ENCODE measurements around the gene PTPA.

DNA sequence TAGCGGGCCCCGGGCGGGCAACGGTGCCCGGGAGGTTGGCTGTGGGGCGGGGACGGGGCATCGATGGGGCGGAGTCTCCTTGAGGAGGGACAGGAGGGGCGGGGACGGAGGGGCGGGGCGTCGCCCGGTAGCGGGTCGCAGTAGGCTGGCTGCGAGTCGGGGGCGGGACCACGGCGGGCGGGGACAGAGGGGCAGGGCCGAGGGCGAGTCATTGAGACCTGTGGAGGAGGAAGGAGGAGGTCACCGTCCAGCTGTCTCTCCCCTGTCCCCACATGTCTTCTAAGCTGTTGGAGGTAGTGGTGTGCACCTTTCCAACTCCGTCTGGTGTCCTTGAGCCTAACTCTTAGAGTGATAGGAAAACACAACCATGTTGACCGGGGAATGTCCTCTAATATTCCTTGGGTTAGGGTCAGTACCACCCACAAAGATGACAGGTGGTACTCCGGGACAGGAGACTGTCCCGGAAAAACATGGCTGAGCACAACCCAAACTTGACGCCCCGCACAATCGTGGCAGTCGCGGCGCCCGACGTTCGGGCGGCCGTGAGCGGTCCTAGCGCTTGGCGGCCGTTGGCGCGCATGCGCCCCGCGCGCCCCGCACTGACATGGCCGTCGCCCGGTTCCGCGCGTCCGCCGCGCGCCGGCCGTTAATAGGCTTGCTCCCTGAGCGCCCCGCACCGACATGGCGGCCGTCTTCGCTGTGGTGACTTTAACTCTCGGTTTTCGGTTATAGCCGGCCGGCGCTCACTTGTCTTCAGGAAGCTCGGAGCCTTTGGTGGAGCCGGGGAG, at the start of gene PTPA, which contains the start of gene CRAT:
- TF ChIP-seq, protein P1, sequence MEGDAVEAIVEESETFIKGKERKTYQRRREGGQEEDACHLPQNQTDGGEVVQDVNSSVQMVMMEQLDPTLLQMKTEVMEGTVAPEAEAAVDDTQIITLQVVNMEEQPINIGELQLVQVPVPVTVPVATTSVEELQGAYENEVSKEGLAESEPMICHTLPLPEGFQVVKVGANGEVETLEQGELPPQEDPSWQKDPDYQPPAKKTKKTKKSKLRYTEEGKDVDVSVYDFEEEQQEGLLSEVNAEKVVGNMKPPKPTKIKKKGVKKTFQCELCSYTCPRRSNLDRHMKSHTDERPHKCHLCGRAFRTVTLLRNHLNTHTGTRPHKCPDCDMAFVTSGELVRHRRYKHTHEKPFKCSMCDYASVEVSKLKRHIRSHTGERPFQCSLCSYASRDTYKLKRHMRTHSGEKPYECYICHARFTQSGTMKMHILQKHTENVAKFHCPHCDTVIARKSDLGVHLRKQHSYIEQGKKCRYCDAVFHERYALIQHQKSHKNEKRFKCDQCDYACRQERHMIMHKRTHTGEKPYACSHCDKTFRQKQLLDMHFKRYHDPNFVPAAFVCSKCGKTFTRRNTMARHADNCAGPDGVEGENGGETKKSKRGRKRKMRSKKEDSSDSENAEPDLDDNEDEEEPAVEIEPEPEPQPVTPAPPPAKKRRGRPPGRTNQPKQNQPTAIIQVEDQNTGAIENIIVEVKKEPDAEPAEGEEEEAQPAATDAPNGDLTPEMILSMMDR (IDR thresholded peaks at IDR 0.05), result no peak
- no peak for TF ChIP-seq EZH2 (IDR thresholded peaks at IDR 0.05; ENCODE audit: borderline replicate concordance, insufficient read depth, low read depth, low read length, poor library complexity, severe bottlenecking)
